Hepatocyte (in vitro differentiated cells): ENCODE measurements around the gene POLR2L. TPM values are rescaled to one million over a fixed set of nuclear protein-coding genes. Genes with fewer than 3 reads are reported as not detected.

ENCODE experiments used
- DNase-seq: peaks from one replicate; pipeline ENCODE4 v3.0.0-alpha.2; 2016; ENCODE audit warnings: low spot score
- H2AFZ ChIP-seq: fragments of 200-600 bp; sonication (generic); 2 replicates; pipeline ENCODE4 v1.6.0; 2016; ENCODE audit warnings: antibody characterized with exemption, mild to moderate bottlenecking
- H3K27ac ChIP-seq: fragments of 200-600 bp; sonication (generic); 2 replicates; pipeline ENCODE4 v1.5.1; 2016; ENCODE audit warnings: mild to moderate bottlenecking
- H3K27me3 ChIP-seq: fragments of 200-600 bp; sonication (generic); 2 replicates; pipeline ENCODE4 v1.6.1; 2016
- H3K36me3 ChIP-seq: fragments of 200-600 bp; sonication (generic); replicated peaks from 2 replicates; pipeline ENCODE4 v1.5.1; 2016; ENCODE audit warnings: low read depth; ENCODE audit not compliant: insufficient read depth
- H3K4me1 ChIP-seq: fragments of 200-600 bp; sonication (generic); 2 replicates; pipeline ENCODE4 v1.5.1; 2016; ENCODE audit warnings: mild to moderate bottlenecking, moderate library complexity; ENCODE audit not compliant: insufficient read depth
- H3K4me2 ChIP-seq: fragments of 200-600 bp; sonication (generic); 2 replicates; pipeline ENCODE4 v1.6.0; 2016
- H3K4me3 ChIP-seq: fragments of 200-600 bp; sonication (generic); 2 replicates; pipeline ENCODE4 v1.5.1; 2016; ENCODE audit warnings: mild to moderate bottlenecking
- H3K79me2 ChIP-seq: fragments of 200-600 bp; sonication (generic); 2 replicates; pipeline ENCODE4 v1.6.0; 2017; ENCODE audit warnings: mild to moderate bottlenecking
- H3K9me2 ChIP-seq: fragments of 200-600 bp; sonication (generic); replicated peaks from 2 replicates; pipeline ENCODE4 v1.6.0; 2017; ENCODE audit warnings: mild to moderate bottlenecking; ENCODE audit not compliant: insufficient read depth
- H3K9me3 ChIP-seq: fragments of 200-600 bp; sonication (generic); 2 replicates; pipeline ENCODE4 v1.5.1; 2016; ENCODE audit warnings: low read depth, mild to moderate bottlenecking
- H4K20me1 ChIP-seq: fragments of 200-600 bp; sonication (generic); 2 replicates; pipeline ENCODE4 v1.6.0; 2016; ENCODE audit warnings: mild to moderate bottlenecking; ENCODE audit not compliant: insufficient read depth, poor library complexity, severe bottlenecking
- EZH2 ChIP-seq: fragments of 200-600 bp; sonication (generic); IDR thresholded peaks from 2 replicates; pipeline ENCODE4 v1.6.1; 2016; ENCODE audit warnings: antibody characterized with exemption, mild to moderate bottlenecking, borderline replicate concordance
- EZH2phosphoT487 ChIP-seq: fragments of 200-600 bp; sonication (generic); IDR thresholded peaks from one replicate; pipeline ENCODE4 v1.6.1; 2018; ENCODE audit warnings: antibody characterized with exemption, mild to moderate bottlenecking, low read depth, moderate library complexity; ENCODE audit not compliant: unreplicated experiment, severe bottlenecking
- WGBS: methylation state at CpG from one replicate; pipeline ENCODE4 v1.1.6; 2016; ENCODE audit warnings: low lambda C conversion rate; ENCODE audit errors: missing lambda C conversion rate; 5-methylcytosine and 5-hydroxymethylcytosine counted together
- polyA plus RNA-seq: library from polyadenylated mRNA; unstranded; fragments of >200 nt; fragmentation: Nextera tagmentation; extraction: Ambion mirVana; gene quantifications from 2 replicates; pipeline ENCODE4 v1.2.1, GENCODE V29; 2016
- total RNA-seq: library from RNA; depleted of rRNA; stranded (reverse); fragments of >200 nt; gene quantifications from 2 replicates; pipeline ENCODE4 v1.2.3, GENCODE V29; 2014
- TF ChIP-seq, protein P1 (sequence below): fragments of 200-600 bp; sonication (generic); IDR thresholded peaks from 2 replicates; pipeline ENCODE4 v1.5.1; 2016; ENCODE audit warnings: antibody characterized with exemption, mild to moderate bottlenecking; ENCODE audit not compliant: poor library complexity

Gene POLR2L
- total and polyA plus RNA-seq, 2 experiments from 2014 or later: 38.0 to 372 TPM

DNA sequence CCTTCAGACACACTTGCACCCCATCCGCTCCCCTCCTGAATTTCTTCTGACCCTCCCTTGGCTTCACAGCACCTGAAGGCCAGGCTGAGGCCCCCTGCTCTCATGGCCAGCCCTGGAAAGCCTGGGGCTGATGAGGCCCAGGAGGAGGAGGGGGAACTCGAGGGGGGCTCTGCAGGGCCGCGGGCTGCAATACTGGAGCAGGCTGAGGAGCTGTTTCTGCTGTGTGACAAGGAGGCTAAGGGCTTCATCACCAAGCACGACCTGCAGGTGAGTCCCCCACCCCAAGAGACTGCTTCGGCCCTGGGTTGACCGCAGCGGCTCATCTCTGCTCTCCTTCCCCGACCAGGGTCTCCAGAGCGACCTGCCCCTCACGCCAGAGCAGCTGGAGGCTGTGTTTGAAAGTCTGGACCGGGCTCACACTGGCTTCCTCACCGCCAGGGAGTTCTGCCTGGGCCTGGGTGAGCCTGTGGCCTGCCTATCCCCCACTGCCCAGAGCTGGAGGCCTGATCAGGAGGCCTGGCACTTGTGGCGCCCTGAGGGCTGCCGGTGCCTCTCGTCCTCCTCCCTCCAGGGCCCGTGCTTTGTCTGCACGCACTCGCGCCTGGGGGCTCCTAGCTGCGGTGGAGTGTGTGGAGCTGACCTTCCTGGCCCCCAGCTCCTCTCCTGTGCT is 13.7 kb downstream of the POLR2L start:
- Histone ChIP-seq H3K4me2 (peak overlapping the region; percentile 97), H3K4me3 (no peak overlapping the region), H2AFZ (no peak overlapping the region), H3K4me1 (peaks cover 46% of the 10 kb centered on the region), H3K27me3 (peaks cover 21% of the 10 kb centered on the region), H3K9me2 (no peaks in the 10 kb centered on the region), H3K27ac (no peak overlapping the region), H3K9me3 (no peaks in the 10 kb centered on the region), H3K36me3 (no peaks in the 10 kb centered on the region), H3K79me2 (peaks cover 5% of the 10 kb centered on the region), H4K20me1 (peaks cover 3% of the 10 kb centered on the region)
- 68% methylated on average over 20 of the region's 21 CpGs for WGBS
- no peak for TF ChIP-seq EZH2
- TF ChIP-seq, protein P1, sequence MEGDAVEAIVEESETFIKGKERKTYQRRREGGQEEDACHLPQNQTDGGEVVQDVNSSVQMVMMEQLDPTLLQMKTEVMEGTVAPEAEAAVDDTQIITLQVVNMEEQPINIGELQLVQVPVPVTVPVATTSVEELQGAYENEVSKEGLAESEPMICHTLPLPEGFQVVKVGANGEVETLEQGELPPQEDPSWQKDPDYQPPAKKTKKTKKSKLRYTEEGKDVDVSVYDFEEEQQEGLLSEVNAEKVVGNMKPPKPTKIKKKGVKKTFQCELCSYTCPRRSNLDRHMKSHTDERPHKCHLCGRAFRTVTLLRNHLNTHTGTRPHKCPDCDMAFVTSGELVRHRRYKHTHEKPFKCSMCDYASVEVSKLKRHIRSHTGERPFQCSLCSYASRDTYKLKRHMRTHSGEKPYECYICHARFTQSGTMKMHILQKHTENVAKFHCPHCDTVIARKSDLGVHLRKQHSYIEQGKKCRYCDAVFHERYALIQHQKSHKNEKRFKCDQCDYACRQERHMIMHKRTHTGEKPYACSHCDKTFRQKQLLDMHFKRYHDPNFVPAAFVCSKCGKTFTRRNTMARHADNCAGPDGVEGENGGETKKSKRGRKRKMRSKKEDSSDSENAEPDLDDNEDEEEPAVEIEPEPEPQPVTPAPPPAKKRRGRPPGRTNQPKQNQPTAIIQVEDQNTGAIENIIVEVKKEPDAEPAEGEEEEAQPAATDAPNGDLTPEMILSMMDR: no peak
- DNase-seq: no peak

DNA sequence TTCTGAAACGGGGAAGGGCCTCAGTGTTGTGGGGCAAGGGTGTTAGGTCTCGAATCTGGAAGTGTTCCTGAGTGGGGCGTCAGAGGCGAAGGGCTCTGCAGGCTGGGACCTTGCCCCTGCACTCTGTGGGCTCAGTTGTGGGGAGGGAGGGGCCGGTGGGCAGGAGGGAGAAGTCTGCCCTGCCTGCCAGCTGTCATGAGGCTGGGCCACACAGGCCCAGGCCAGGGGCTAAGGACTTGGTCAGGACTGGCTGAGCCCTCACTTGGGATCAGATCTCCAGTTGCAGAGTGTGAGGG is 14.5 kb downstream of the POLR2L start, which contains the start of gene CRACR2B:
CRACR2B (plus strand) TSS at position 23 of the 296 bp plus-strand sequence. CDS start 689 bp downstream, outside the sequence.
- Histone ChIP-seq H3K27ac (peak within 1 kb of the TSS; percentile 83), H3K79me2 (no peaks in the 10 kb centered on the region), H3K4me3 (peak within 1 kb of the TSS; percentile 14), H3K27me3 (peaks cover 21% of the 10 kb centered on the region), H3K4me2 (peak within 1 kb of the TSS; percentile 97), H3K4me1 (peaks cover 45% of the 10 kb centered on the region), H3K9me2 (no peaks in the 10 kb centered on the region), H2AFZ (peak within 1 kb of the TSS; percentile 49), H4K20me1 (no peaks in the 10 kb centered on the region), H3K9me3 (no peaks in the 10 kb centered on the region), H3K36me3 (no peaks in the 10 kb centered on the region)
- WGBS: 50% methylated on average over 5 of the region's 5 CpGs
- no peak for DNase-seq
- TF ChIP-seq, protein P1: no peak
- TF ChIP-seq EZH2 (no peak), EZH2phosphoT487 (no peak)

DNA sequence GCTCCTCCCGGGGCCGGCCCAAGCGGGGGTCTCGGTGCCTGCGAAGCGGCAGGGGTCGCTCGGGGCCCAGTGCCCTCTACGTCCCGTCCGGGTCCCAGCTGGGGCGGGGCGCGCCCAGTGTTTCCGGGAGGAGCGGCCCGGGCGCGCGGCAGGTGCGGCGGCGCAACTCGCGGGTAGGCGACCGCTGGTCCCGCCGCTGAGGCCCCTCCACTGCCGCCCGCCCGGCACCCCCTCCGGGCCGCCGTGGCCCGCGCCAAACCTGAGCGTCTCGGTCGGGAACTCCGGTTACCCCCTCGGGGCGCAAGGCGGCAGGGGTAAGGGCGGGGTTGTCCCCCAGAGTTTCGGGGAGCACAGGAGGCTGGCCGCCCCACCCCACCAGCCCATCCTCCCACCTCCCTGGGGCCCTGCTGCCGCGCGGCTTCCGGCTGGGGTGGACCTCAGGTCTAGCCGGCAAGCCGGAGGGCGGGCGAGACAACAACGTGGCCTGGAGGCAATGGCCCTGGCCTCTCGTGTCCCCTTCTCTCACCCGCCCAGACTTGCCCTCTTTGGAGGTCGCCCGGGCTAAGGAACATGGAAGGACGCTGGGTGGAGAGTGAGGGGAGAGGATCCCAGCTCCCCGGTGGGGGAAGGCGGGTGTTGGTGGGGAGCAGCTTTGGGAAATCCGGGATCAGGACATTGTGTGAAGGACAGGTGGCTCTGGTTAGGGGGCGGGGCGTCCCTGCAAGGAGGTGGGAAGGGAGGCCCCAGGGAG is 15.0 kb downstream of the POLR2L start:
- peaks cover 21% of the 10 kb centered on the region for H3K27me3 ChIP-seq
- peak; percentile 72 for DNase-seq
- no peak for TF ChIP-seq EZH2phosphoT487
- TF ChIP-seq, protein P1: no peak
- peak; percentile 9 for TF ChIP-seq EZH2

More for the DNA sequence above, 15.0 kb downstream of the POLR2L start:
- peak overlapping the region; percentile 14 for H3K4me3 ChIP-seq
- peak overlapping the region; percentile 83 for H3K27ac ChIP-seq
- H2AFZ ChIP-seq: peak overlapping the region; percentile 49
- 5% methylated on average over 26 of the region's 66 CpGs for WGBS
- H3K79me2 ChIP-seq: no peaks in the 10 kb centered on the region
- H4K20me1 ChIP-seq: no peaks in the 10 kb centered on the region
- no peaks in the 10 kb centered on the region for H3K36me3 ChIP-seq
- peaks cover 43% of the 10 kb centered on the region for H3K4me1 ChIP-seq
- no peaks in the 10 kb centered on the region for H3K9me3 ChIP-seq
- H3K4me2 ChIP-seq: peak overlapping the region; percentile 96
- H3K9me2 ChIP-seq: no peaks in the 10 kb centered on the region
